T-helper 1 cell treated with Interleukin-12 subunit alpha and Interleukin-12 subunit beta and Interleukin-4 antibody, amounts not matched to agents 30 ng/mL and 1 ng/mL, for 36 hours (primary cell): ENCODE measurements around the gene FGF19. TPM values are rescaled to one million over a fixed set of nuclear protein-coding genes. Genes with fewer than 3 reads are reported as not detected.

ENCODE experiments used
- intact Hi-C: fragments of 100-400 bp; cut with micrococcal nuclease; formaldehyde crosslinking; loops from one replicate; pipeline ENCODE4 v1.15.1; 2024
- total RNA-seq: library from RNA; stranded (reverse); gene quantifications from 2 replicates; pipeline ENCODE4 v1.2.3, GENCODE V29; 2022

FGF19 gene
- total RNA-seq, 1 donor from 2014 or later = not detected

GRCh38 chr11:69657911-69658625 is 45.8 kb downstream of the FGF19 start:
- intact Hi-C loops = no loop called here

GRCh38 chr11:69657456-69657910 is 46.3 kb downstream of the FGF19 start:
- intact Hi-C loops = no loop called here

DNA sequence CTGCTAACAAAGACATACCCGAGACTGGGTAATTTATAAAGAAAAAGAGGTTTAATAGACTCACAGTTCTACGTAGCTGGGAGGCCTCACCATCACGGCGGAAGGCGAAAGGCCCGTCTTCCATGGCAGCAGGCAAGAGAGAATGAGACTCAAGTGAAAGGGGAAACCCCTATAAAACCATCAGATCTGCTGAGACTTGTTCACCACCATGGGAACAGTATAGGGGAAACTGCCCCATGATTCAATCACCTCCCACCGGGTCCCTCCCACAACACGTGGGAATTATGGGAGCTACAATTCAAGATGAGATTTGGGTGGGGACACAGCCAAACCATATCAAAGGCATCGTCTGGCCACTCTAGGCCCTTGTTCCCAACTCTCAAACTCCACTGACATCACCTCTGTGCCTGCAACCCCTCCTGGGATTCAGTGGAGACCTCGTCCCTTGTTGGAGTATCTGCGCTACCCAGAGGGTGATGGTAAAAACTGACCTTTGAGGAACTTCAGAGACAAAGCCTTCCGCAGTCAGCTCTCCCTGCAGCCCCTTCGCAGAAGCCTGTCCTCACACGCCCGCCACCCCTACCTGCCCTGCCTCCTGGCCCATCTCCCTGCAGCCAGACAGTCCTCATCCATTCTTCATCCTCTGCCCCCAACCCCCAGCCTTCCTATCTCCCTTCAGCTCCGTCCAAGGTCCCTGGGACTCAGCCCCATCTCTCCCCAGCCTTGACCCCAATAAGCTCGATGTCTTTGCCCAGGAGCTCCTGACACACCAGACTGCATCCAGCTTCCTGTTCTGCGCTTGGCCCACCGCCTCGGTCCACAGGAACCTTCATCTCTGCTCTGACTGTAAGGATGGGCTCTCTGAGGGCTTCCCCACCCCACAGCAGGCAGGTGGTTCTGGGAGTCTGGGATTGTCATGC is 47.0 kb downstream of the FGF19 start:
- intact Hi-C loops = no loop called here

GRCh38 chr11:69655479-69656428 is 48.1 kb downstream of the FGF19 start:
- intact Hi-C loops = no loop called here

DNA sequence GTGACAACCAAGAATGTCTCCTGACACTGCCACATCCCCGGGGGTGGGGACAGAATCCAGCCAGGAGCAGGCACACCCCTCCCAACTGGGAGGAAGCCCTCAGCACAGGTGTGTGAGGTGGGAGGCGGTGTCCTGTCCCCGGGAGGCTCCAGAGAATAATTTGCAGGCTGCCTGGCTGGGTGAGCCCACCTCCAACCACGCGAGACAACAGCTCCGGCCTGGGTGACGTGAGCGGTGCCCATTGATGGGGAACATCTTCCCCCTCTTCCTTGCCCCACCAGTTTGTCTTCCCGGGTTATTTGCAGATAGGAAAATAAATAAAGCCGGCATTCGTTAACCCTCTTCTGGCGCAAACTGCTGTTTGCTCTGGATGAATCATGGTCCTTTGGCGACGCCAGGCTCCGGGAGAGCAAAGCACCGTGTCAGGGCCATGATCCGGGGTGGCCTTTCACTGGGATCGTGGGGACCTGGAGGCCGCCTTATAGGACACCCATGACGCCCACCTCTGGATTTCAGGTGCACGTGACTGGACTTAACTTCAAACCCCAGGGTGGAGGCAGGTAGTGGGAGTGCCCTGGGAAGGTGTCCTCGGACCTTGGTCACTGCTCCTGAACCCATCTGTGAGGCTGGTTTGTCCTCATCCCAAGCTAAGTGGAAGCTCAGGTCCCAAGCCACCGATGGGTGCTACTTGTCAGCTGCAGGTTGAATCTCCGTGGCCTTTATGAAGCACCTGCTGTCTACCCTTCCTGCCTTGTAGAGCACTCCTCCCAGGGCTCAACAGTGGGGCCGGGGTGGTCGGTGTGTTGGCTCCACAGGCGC is 49.0 kb downstream of the FGF19 start:
- intact Hi-C loops = no loop called here

DNA sequence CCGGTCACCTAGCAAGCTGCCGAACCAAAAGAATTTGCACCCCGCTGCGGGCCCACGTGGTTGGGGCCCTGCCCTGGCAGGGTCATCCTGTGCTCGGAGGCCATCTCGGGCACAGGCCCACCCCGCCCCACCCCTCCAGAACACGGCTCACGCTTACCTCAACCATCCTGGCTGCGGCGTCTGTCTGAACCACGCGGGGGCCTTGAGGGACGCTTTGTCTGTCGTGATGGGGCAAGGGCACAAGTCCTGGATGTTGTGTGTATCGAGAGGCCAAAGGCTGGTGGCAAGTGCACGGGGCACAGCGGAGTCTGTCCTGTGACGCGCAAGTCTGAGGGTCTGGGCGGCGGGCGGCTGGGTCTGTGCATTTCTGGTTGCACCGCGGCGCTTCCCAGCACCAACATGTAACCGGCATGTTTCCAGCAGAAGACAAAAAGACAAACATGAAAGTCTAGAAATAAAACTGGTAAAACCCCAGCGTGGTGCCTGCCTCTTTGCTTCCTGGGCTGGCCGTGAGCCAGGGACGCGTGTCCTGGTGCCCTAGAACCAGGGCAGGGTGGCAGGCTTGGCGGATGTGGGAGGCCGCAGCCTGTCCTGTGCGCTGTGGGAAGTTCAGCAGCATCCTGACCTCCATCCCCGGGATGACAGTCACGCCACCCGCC is 49.7 kb downstream of the FGF19 start:
- intact Hi-C loops = no loop called here

DNA sequence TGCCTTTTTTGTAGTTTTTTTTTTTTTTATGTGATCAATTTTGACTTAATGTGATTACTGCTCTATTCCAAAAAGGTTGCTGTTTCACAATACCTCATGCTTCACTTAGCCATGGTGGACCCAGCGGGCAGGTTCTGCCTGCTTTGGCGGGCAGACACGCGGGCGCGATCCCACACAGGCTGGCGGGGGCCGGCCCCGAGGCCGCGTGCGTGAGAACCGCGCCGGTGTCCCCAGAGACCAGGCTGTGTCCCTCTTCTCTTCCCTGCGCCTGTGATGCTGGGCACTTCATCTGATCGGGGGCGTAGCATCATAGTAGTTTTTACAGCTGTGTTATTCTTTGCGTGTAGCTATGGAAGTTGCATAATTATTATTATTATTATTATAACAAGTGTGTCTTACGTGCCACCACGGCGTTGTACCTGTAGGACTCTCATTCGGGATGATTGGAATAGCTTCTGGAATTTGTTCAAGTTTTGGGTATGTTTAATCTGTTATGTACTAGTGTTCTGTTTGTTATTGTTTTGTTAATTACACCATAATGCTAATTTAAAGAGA is 50.3 kb downstream of the FGF19 start:
- intact Hi-C loops = no loop called here

DNA sequence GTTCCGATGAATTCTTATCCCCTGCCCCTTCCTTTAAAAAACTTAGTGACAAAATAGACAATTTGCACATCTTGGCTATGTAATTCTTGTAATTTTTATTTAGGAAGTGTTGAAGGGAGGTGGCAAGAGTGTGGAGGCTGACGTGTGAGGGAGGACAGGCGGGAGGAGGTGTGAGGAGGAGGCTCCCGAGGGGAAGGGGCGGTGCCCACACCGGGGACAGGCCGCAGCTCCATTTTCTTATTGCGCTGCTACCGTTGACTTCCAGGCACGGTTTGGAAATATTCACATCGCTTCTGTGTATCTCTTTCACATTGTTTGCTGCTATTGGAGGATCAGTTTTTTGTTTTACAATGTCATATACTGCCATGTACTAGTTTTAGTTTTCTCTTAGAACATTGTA is 50.8 kb downstream of the FGF19 start:
- intact Hi-C loops = no loop called here

- intact Hi-C loops = no loop called here
These were observed 51.8 kb downstream of the FGF19 start for GRCh38 chr11:69651834-69652620.

DNA sequence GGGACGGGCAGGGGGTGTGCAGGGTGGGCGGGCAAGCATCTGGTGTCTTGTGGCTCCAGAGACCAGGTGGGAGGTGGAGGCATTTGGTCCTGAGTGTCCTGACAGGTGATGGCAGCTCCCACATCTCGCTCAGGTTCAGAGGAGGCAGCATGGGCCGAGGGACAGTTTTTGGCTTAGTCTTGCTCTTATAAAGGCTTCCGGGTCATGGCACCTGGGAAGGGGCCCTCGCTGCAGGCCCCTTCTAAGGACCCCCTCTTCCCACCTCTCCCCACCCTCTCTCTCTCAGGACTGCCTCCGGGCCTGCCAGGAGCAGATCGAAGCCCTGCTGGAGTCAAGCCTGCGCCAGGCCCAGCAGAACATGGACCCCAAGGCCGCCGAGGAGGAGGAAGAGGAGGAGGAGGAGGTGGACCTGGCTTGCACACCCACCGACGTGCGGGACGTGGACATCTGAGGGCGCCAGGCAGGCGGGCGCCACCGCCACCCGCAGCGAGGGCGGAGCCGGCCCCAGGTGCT is 52.9 kb downstream of the FGF19 start:
- intact Hi-C loops = no loop called here

DNA sequence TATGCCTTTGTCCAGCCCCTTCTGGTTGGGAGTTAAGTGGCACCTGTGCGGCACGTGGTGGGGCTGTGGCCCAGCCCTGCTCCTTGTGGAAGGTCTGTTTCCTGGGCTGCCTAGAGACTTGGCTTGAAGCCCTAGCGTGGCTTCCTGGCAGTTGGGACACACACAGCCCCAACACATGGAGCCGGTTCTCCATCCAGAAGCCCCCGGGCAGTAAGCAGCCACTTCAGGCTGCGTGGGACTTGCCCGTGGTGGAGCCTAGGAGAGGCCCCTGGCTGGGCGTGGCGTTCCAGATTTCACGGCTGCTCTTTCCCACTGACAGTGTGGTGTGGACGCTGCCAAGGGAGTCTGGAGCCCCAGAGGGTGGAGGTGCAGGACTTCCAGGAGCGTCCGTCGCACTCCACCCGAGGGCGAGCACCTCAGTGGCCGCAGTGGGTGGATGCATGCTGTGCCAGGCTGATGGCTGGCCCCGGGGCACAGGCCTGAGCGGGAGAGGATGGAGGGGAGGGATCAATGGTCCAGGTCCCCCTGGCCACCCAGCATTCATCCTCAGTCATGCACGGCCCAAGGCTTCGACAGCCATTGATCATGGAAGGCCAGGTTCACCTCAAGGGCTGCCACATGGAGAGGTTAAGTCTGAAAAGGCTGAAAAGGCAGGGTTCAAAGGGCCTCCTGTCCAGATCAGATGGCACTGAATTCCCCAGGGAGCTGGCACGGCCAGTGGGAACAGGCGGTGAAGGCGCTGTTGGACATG is 53.6 kb downstream of the FGF19 start:
- intact Hi-C loops = no loop called here

DNA sequence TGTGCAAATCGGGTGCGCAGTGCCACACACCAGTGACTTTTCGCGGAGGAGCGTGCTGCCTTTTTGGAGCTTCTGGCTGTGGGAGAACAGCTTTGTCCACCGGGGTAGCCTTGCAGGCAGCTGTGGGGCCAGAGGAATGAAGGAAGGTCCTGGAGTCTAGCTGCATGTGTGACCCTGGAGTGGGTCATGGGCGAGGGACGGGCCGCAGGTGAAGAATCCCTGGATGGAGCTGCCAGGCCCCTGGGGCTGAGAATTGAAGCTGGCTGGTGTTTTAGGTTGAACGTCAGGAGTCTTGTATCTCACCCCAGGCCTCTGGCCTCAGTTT is 54.3 kb downstream of the FGF19 start:
- intact Hi-C loops = no loop called here

- intact Hi-C loops = no loop called here
These were observed 54.9 kb downstream of the FGF19 start for GRCh38 chr11:69648679-69649575.
